ENCODE results near the gene G6PD.

Gene G6PD

DNA sequence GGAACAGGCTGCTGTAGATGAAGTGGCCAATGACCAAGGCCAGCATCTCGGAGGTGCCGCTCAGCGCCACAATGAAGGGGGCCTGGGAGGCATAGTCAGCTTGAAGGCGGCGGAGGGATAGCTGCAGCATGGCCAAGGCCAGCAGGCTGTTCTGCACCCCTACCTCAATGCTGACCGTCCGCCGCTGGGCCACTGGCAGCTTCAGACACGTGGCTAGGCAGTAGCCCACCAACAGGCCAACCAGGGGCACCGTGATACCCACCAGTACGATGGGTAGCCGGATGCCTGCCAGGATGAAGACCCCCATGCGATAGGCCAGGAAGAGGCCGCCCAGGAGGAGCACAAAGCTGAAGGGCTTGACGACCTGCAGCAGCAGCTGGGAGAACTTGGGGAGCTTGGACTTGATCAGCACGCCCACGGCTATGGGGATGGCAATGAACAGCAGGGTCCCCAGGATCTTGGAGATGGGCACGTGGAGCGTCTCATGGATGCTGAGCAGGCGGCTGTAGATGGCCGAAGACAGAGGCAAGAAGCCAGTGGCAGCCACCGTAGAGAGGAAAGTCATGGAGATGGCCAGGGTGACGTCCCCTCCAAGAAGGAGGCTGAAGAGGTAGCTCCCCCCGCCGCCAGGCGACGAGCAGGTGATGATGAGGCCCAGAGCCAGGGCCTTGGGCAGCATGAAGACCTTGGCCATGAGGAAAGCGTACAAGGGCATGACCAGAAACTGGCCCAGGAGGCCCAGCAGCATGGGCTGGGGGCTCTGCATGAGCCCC lies 58.9 kb downstream of the G6PD start:
- DNase-seq (ENCODE audit: low read depth in 2 of 2): no peak

DNA sequence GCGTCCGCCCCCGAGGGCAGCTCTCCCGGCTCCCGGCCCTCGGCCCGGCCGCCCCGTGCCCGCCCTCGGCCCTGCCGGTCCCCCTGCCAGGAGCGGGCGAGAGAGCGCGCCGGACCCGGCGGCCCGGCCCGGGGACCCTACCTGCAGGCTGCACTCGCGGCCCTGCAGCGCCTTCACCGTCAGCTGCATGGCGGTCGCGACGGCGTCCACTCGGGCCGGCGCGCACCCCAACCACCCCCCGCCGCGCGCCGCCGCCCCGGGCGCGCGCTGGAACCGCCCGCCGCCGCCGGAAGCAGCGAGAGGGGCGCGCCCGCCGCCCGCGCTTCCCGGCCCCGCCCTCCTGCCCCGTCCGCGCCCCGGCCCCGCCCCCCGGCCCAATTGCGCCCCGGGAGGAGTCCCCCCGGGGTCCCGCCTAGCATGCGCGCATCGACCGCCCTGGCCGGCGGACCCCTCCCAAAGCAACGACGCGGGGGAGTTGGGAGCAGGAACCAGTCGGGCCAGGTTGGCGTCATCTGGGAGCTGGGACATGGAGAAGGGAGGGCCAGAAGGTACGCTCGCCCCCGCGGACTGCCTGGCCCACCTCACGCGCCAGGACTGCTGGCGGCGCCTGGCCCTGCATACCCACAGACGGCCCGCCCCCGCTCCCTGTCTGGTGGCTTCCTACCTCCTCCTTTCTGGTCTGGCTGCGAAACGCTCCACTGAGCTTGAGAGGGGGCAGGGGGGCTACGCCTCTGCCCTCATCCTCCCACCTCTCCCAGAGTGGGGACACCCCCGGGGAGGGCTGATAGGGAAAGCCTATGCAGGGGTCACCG lies 60.0 kb downstream of the G6PD start, which contains the start of gene UBL4A:
Gene UBL4A, minus strand, starts transcription at position 220 of the 812 bp plus-strand sequence. Its CDS starts 31 bp downstream, at position 189.
- peak in 1 of 2 donors; percentile 26 for DNase-seq (ENCODE audit: low read depth in 2 of 2)

DNA sequence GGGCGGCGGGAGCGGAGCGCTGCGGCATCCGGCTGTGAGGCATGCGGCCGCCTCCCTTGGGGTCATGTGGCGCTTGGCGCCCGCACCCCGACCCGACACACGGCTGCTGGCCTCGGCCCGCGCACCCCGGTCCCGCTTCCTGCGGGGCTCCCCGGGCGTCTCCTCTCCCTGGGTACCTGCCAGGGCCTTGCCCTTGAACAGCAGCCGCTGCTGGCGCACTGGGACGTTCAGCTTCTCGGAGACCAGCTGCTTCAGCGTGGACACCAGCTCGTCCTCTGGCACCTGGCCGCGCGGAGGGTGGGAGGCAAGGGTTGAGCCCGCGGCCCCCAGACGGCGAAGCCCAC lies 60.6 kb downstream of the G6PD start:
- DNase-seq (ENCODE audit: low read depth in 2 of 2): no peak

DNA sequence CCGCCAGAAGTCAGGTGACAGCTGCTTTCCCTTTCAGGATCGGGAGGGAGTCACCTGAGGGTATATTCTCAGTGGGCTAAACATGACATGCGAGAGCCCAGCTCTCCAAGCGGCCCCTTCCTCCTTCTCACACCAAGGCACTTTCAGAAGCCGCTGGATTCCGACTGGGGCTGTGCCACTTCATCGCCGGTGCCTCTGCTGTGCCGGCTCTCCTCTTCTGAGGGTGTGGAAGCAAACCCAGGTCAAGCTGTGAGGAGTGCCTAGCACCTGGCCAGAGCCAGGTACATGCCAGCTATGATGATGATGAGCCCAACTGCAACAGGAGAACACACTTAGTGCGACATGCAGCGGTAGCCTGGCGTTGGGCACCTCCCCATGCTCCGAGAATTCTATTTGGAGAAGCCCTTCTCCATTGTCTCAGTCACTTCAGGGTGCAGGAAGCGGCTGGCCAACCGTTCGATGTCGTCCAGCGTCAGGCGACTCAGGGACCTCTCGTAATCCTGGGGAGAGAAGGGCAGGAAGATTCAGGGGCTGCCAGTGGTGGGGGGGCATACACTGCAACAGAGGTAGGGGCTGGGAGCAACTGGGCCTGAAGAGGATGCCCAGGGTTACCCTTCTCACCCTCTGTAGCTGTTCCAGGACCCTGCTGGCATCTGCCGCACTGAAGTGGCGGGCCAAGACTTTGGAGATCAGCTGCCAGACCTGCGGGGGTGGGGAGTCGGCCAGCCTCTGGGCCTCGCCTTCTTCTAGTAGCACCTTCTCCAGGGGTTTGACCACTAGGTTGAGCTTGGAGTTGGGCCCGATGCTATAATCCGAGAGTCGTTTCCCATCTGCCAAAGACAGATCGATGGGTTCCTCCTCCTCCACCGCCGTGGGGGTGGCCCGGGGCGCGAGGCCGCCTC lies 61.2 kb downstream of the G6PD start:
- DNase-seq (ENCODE audit: low read depth in 2 of 2): no peak

DNA sequence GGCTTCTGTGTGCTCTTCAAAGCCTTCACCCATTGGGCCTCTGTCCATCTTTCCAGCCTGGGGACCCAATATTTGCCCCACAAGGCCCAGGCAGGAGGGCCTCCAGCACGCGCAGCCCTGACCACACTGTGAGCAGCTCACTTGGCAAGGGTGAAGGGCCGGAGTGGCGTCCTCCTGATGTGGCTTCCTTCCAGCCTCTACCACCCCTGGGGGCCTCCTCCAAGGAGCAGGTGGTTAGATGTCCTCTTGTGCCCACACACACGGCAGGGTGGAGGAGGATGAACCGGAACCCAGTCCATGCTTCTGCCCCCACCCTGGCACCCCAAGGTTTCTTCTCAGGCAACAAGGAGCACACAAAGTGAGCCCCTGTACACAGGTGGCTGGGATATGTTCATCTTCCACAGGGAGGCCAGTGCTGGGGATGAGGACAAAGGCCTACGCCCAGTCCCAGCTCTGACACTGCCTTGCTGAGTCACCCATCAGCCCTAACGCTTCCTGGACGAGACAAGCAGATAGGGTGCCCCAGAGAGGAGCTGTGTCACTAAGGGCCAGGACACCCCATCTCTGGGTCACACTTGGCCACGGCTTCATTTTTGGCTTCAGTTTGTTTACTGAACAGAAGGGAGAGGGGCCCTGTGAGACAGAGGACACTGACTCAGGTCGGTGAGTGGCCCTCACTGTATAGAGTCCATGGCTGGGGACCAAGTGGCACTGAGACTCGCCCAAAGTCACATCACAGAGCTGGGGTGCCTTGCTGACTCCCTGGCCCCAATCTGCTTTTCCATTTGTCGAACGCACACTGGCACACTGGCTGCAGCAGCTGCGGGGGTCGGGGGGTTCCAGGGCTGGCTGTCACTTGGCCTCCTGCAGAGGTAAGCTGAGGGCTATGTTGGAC lies 62.1 kb downstream of the G6PD start:
- no peak for DNase-seq (ENCODE audit: low read depth in 2 of 2)

DNA sequence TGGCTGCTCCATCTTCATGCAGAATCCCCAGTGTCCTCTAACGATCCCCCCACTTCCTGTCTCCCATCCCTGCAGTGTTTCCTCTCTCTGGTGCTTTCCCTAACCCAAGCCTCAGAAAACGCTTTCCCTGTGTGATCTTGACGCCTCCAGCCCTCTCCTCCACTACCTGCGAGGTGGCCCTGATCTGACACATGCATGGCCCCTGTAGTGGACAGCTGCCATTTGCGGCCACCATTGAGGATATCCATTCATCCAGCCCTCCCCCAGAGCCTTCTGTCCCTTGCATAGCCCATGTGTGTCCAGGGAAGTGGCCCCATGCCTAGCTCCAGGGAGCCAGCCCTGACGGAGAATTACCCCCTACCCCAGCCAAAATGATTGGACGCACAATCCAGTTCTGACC lies 63.3 kb downstream of the G6PD start:
- DNase-seq (ENCODE audit: low read depth in 2 of 2): no peak

DNA sequence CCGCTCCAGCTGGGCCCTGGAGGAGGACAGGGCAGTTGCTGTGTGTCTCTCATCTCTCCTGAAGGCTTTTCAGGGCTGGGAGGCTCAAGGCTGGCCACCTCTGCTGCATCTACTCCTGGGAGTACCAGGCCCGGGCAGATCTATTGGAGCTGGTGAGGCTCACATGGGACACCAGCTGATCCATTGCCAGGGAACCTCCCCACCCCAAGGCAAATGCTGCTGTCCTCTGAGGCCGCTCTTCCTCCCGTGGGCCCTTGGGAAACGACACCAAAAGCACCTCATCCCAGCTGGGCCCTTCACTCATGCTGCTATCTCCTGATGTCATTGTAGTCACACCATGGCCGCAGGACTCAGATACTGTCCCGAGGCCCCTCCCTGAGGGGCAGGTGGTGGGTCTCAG lies 63.9 kb downstream of the G6PD start:
- DNase-seq (ENCODE audit: low read depth in 2 of 2): no peak

DNA sequence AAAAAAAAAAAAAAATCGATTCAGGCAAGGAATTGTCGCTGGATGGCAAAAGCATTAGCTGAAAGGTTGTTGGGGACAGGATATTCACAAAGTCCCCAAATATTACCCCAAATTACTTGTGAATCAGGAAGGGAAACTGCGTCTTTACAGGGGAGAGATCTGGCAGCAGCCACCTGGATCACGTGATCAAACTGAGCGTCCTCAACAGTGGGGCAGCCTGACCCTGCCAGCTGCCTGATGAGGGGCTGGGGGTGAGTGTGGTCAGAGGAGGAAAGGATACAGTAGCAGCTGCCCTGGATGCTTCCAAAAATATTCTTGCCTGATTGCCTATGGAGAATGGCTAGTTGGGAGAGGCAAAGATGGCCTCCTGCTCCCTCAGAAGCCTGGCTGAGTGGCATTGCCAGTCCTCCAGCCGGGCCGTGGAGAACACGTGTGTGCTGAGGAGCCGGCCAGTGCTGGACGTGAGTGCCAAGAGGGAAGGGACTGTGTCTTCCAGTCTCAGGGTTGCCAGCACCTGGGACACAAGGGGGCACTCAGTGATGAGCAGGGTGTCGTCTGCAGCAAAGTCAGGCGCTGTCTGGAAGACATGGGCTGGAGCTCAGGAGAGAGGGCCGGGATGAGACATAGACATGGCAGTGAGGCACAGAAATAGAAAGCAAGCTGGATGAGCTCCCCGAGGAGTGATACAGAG lies 64.6 kb downstream of the G6PD start:
- no peak for DNase-seq (ENCODE audit: low read depth in 2 of 2)

Data from stimulated activated CD4-positive, alpha-beta T cell treated with anti-CD3 and anti-CD28 coated beads, Interleukin-15, amount 100 ng/mL, for 48 hours (primary cell).